ENCODE data around the gene GPR32. TPM values are rescaled to one million over a fixed set of nuclear protein-coding genes. Genes with fewer than 3 reads are reported as not detected.

Gene GPR32
- total and polyA plus RNA-seq, 10 of the 15 experiments (the other 5 are each of a cell fraction or from before 2014, with no cell fraction given) = not detected

DNA sequence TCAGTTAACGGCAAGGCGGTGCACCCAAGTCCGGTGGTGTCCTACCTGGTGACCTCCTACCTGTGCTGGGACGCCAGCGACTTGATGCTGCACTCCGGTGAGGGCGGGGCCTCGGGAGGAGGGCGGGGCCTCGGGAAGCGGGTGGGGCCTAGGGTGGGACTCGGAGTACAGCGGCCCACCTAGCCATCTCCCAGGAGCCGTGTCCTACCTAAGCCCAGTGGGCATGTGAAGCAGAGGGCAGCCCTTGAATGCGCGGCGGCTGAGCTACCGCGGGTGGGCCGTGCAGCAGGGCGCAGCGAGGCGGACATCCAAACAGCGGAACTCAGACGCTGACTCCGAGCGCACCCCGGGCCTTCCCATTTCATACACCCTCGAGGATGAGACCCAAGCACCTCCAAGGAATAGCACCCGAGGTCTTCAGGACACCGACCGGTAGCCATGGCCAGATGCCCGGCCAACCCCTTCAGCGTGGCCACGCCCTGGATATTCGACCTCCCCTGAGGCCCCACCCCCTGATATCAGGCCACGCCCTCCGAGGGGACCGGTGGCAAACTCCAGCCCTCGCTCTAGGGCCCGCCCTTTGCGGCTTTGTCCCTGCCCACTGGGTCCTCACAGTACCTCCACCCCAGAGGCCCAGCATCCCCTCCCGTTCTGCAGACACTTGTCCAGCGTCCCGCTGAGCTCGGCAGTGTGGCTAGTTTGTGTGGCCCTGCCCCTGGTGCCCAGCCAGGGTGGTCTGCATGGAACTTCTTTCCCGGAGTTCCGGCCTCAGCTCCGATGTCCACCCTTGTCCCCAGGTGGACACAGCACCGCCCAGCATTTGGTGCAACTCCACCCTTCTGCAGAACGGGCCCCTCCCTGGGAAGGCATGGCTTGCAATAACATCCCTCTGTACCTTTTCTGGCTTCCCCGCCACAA is 47.9 kb downstream of the GPR32 start (continued):
- TF ChIP-seq, protein P1, sequence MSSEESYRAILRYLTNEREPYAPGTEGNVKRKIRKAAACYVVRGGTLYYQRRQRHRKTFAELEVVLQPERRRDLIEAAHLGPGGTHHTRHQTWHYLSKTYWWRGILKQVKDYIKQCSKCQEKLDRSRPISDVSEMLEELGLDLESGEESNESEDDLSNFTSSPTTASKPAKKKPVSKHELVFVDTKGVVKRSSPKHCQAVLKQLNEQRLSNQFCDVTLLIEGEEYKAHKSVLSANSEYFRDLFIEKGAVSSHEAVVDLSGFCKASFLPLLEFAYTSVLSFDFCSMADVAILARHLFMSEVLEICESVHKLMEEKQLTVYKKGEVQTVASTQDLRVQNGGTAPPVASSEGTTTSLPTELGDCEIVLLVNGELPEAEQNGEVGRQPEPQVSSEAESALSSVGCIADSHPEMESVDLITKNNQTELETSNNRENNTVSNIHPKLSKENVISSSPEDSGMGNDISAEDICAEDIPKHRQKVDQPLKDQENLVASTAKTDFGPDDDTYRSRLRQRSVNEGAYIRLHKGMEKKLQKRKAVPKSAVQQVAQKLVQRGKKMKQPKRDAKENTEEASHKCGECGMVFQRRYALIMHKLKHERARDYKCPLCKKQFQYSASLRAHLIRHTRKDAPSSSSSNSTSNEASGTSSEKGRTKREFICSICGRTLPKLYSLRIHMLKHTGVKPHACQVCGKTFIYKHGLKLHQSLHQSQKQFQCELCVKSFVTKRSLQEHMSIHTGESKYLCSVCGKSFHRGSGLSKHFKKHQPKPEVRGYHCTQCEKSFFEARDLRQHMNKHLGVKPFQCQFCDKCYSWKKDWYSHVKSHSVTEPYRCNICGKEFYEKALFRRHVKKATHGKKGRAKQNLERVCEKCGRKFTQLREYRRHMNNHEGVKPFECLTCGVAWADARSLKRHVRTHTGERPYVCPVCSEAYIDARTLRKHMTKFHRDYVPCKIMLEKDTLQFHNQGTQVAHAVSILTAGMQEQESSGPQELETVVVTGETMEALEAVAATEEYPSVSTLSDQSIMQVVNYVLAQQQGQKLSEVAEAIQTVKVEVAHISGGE (CRISPR knock-in tag; IDR thresholded peaks at IDR 0.05) = no peak
- TF ChIP-seq MYB (IDR thresholded peaks at IDR 0.05; ENCODE audit: borderline replicate concordance, low read depth, low read length) = no peak
- TF ChIP-seq, protein P2, sequence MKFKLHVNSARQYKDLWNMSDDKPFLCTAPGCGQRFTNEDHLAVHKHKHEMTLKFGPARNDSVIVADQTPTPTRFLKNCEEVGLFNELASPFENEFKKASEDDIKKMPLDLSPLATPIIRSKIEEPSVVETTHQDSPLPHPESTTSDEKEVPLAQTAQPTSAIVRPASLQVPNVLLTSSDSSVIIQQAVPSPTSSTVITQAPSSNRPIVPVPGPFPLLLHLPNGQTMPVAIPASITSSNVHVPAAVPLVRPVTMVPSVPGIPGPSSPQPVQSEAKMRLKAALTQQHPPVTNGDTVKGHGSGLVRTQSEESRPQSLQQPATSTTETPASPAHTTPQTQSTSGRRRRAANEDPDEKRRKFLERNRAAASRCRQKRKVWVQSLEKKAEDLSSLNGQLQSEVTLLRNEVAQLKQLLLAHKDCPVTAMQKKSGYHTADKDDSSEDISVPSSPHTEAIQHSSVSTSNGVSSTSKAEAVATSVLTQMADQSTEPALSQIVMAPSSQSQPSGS (IDR thresholded peaks at IDR 0.05; ENCODE audit: low read length) = no peak
- TF ChIP-seq SIX5 (IDR thresholded peaks at IDR 0.05; ENCODE audit: low read depth, low read length, severe bottlenecking) = no peak
- no peak for TF ChIP-seq ZBED1 (IDR thresholded peaks at IDR 0.05; ENCODE audit: borderline replicate concordance)
- no peak for TF ChIP-seq PAX5 (IDR thresholded peaks at IDR 0.05; ENCODE audit: borderline replicate concordance, low read depth, low read length)
- no peak for TF ChIP-seq FOS (IDR thresholded peaks at IDR 0.05; ENCODE audit: borderline replicate concordance, extremely low read depth, insufficient read length)
- no peak for TF ChIP-seq NFXL1 (IDR thresholded peaks at IDR 0.05; ENCODE audit: borderline replicate concordance)
- TF ChIP-seq KAT2A (conservative IDR thresholded peaks at IDR 0.05; ENCODE audit: control insufficient read depth, low read depth, low read length) = no peak
- TF ChIP-seq, protein P3, sequence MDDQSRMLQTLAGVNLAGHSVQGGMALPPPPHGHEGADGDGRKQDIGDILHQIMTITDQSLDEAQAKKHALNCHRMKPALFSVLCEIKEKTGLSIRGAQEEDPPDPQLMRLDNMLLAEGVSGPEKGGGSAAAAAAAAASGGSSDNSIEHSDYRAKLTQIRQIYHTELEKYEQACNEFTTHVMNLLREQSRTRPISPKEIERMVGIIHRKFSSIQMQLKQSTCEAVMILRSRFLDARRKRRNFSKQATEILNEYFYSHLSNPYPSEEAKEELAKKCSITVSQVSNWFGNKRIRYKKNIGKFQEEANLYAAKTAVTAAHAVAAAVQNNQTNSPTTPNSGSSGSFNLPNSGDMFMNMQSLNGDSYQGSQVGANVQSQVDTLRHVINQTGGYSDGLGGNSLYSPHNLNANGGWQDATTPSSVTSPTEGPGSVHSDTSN (IDR thresholded peaks at IDR 0.05; ENCODE audit: insufficient replicate concordance, low read depth, low read length) = no peak
- no peak for TF ChIP-seq ZNF217 (IDR thresholded peaks at IDR 0.05)
- peak; percentile 69; the same call in 1 of the 2 replicates for TF ChIP-seq BACH1 (IDR thresholded peaks at IDR 0.05; ENCODE audit: borderline replicate concordance)
- TF ChIP-seq NR2F1 (conservative IDR thresholded peaks at IDR 0.05) = no peak
- no peak for TF ChIP-seq PAX8 (IDR thresholded peaks at IDR 0.05)
- TF ChIP-seq MYC (IDR thresholded peaks at IDR 0.05; ENCODE audit: insufficient read depth, insufficient read length, insufficient replicate concordance, low read length, severe bottlenecking) = no peak
- no peak for TF ChIP-seq SPI1 (IDR thresholded peaks at IDR 0.05; ENCODE audit: borderline replicate concordance, insufficient read depth, low read depth, low read length)

Measured in GM12878 (cell line).